GM21447 (cell line): ENCODE measurements around the gene ZNF140.

Experiments used
- ATAC-seq: cut with Tn5 transposase; IDR thresholded peaks from one replicate; pipeline ENCODE4 v1.9.1; 2021; ENCODE audit not compliant: unreplicated experiment

ZNF140 gene

DNA sequence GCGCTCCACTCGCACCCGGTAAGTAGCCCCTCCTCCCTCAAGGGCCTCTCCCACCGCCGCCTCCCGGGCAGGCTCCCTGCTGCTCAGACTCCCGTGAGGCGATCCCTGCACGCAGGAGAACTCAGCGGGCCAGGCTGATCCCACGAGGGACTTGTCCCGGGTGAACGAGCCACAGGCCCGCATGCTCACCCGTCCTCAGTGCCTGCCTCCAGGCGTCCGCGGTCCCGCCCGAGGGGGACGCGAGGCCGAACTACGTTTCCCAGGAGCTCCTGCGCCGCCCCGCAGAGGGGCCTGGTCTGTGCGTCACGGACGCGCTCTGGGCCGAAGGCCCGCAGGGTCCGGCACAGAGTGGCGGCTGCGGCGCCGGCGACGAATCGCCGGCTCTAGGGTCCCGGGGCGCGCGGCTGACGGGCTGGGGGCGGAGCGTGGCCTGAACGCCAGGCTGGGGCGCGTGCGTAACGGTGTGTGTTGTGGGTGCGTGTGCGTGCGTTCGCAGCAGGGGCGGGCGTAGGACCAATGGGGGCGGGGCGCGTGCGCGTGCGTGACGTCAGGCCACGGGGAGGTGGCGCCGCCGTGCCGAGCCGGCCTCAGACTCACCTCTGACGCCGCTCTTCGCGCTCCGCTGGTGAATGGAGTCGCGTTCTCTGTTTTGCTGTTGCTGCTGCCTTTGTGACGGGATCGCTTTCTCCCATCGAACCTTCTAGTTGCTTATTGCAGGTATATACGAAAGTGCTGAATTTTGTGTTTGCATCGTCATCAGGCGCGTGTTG, 49.5 kb downstream of the ZNF140 start, which contains the start of the genes ZNF10 and ZNF891:
ZNF10 (plus strand) TSS at position 590 of the 770 bp plus-strand sequence. CDS start 13,866 bp downstream, outside the sequence.
ZNF891 (minus strand) TSS at position 237 of the 770 bp plus-strand sequence. CDS start 8,356 bp downstream, outside the sequence.
- peak; percentile 89 for ATAC-seq

DNA sequence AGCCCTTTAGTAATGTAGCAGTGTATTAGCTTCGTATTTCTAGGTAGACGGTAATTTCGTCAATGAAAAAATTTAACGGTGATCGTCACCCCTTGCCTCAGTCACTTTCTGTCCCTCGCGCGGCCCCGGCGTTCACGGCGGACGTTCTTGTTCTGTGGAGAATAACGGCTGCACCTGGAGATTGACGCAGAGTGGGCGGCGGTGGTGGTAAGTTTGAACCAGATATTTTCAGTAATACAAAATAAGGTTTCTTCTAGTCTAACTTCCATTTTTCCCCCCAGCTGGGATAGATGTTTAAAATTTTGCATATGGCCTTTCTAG, 50.0 kb downstream of the ZNF140 start:
- ATAC-seq = peak; percentile 4

DNA sequence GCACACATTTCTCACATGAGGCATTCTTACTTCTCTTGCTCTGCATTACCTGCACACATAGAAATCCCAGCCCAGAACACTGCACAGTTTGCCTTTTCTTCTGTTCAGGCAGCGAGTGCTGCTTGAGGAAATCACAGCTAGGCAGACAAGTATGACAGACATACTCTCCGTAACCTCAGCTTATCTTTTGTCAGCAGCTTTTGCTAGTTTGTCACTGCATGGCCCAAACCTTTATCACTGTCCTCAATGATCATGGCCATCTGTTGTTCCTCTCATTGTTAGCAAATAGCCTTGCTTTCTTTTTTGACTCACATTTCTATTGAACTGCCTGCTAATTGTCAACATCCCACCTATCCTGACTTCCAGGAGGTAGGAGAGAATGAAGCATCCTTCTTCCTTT, 55.0 kb downstream of the ZNF140 start:
- ATAC-seq = no peak

DNA sequence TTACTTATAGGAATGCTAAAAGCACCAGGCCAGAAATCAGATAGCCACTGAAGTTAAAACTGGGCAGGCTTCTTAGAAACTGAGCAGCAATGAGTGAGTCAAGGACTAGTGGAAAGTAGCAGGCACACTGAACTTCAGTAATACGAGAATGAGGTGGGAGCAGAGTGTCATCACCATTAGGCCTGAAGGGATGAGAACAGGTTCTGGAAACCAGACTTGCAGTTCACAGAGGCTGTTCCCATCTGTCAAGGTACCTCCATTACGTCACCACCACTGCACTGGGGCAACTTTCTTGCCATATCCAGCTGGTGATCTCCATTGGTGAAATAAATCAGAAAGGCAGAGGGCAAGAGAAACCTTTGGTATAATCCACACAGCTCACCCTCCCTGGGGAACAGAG, 65.3 kb downstream of the ZNF140 start:
- no peak for ATAC-seq

DNA sequence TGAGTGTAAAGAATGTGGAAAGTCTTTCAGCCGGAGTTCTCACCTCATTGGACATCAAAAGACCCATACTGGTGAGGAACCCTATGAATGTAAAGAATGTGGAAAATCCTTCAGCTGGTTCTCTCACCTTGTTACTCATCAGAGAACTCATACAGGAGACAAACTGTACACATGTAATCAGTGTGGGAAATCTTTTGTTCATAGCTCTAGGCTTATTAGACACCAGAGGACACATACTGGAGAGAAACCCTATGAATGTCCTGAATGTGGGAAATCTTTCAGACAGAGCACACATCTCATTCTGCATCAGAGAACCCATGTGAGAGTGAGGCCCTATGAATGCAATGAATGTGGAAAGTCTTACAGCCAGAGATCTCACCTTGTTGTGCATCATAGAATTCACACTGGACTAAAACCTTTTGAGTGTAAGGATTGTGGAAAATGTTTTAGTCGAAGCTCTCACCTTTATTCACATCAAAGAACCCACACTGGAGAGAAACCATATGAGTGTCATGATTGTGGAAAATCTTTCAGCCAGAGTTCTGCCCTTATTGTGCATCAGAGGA, 75.5 kb downstream of the ZNF140 start:
- ATAC-seq = no peak
